Duodenal mucosa (tissue), 2 donors: Measurements from ENCODE around the gene ARHGEF40.

Experiments
- H3K27ac ChIP-seq: one replicate; pipeline ENCODE4 v1.7.0; 2013; ENCODE audit warnings: low read depth, low read length
- H3K27me3 ChIP-seq, 2 donors: one replicate each; pipeline ENCODE4 v1.7.0; 2013; ENCODE audit warnings: low read length in 2 of 2, control low read depth in 1 of 2; ENCODE audit not compliant: insufficient read depth in 2 of 2, control insufficient read depth in 1 of 2
- H3K36me3 ChIP-seq, 2 donors: one replicate each; pipeline ENCODE4 v1.7.0; 2013; ENCODE audit warnings: low read length in 2 of 2, control low read depth in 1 of 2; ENCODE audit not compliant: insufficient read depth in 2 of 2, control insufficient read depth in 1 of 2
- H3K4me1 ChIP-seq, 2 donors: one replicate each; pipeline ENCODE4 v1.7.0; 2013; ENCODE audit warnings: low read length in 2 of 2, control low read depth in 1 of 2; ENCODE audit not compliant: insufficient read depth in 2 of 2, control insufficient read depth in 1 of 2
- H3K4me3 ChIP-seq, 2 donors: one replicate each; pipeline ENCODE4 v1.7.0; 2013; ENCODE audit warnings: low read length in 2 of 2, low read depth in 1 of 2
- H3K9ac ChIP-seq, 2 donors: one replicate each; pipeline ENCODE4 v1.7.0; 2013; ENCODE audit warnings: low read length in 2 of 2, low read depth in 1 of 2
- H3K9me3 ChIP-seq, 2 donors: one replicate each; pipeline ENCODE4 v1.7.0; 2013; ENCODE audit warnings: low read length in 2 of 2, control low read depth in 1 of 2; ENCODE audit not compliant: control insufficient read depth in 1 of 2

ARHGEF40 gene

GRCh38 chr14:21070083-21070609, at the start of gene ARHGEF40:
Gene ARHGEF40 (plus strand): TSS chr14:21070304. CDS start chr14:21070397, 93 bp downstream.
- Histone ChIP-seq H3K27ac (peak within 1 kb of the TSS; percentile 74), H3K9me3 (no peaks in the 10 kb centered on the region), H3K4me3 (peak within 1 kb of the TSS; percentile 81 to 94), H3K9ac (peak within 1 kb of the TSS; percentile 77 to 90), H3K27me3 (peaks cover 0 to 10% of the 10 kb centered on the region in 2 donors), H3K4me1 (peaks cover 29 to 32% of the 10 kb centered on the region in 2 donors), H3K36me3 (peaks cover 0 to 3% of the 10 kb centered on the region in 2 donors)

DNA sequence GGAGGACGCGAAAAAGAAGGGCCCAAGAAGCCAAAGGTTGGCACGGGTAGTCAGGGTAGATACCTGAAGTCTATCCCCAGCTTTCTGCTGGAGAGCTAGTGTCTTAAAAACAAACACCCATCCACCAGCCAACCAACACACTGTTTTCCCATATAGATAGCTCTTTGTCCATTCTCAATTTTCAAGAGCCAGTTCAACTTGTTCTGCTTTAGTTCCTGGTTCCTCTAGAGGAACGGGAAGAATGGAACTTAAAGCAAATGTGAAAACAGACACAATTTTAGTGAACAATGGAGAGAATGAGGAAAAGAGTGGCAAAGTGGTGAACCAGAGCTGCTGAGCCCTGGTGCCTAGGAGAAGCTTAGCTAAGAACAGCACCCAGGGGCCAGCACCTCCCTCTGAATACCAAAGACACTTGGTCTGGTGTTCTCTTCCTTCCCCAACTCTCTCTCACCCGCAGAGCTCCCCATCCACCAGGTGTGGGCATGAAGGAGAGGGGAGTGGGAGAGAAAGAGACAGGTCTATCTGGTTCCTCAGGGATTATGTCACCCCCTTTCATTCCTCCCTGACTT, 49.0 kb upstream of the ARHGEF40 start:
- H3K27ac ChIP-seq = no peak overlapping the region
- no peak overlapping the region for H3K9ac ChIP-seq
- peaks cover 16 to 54% of the 10 kb centered on the region in 2 donors for H3K36me3 ChIP-seq
- no peaks in the 10 kb centered on the region for H3K27me3 ChIP-seq
- no peaks in the 10 kb centered on the region for H3K9me3 ChIP-seq
- peaks cover 19 to 20% of the 10 kb centered on the region in 2 donors for H3K4me1 ChIP-seq
- H3K4me3 ChIP-seq = no peak overlapping the region

DNA sequence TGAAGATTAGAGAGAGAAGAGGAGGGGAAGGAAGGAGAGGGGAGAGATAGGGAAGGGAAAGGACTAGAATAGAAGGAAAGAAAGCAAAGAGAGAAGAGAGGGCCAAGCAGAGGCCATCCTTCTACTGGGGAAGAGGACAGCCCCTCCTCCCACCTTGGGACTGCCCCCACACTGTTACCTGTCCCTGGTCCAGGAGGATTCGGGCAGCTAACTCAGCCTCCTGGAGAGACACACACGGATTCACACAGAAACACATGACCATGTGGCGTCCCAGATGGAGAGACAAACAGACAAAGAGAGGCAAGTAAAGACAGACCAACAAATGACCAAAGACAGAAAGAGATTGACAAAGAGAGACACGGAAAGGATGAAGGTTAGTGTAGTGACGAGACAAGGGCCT, 47.4 kb upstream of the ARHGEF40 start:
- Histone ChIP-seq H3K27ac (no peak overlapping the region), H3K36me3 (peaks cover 16 to 40% of the 10 kb centered on the region in 2 donors), H3K4me1 (peaks cover 19 to 20% of the 10 kb centered on the region in 2 donors), H3K4me3 (peak overlapping the region; percentile 67 to 89), H3K9ac (no peak overlapping the region), H3K9me3 (no peaks in the 10 kb centered on the region), H3K27me3 (no peaks in the 10 kb centered on the region)

- Histone ChIP-seq H3K9ac (peak overlapping the region in 1 of 2 donors; percentile 15), H3K4me3 (peak overlapping the region; percentile 67 to 89), H3K4me1 (peaks cover 19 to 20% of the 10 kb centered on the region in 2 donors)
These were observed 46.9 kb upstream of the ARHGEF40 start for GRCh38 chr14:21023174-21023573.

GRCh38 chr14:21023817-21024584, 46.1 kb upstream of the ARHGEF40 start:
- peak overlapping the region; percentile 13 for H3K27ac ChIP-seq
- H3K4me1 ChIP-seq = peaks cover 19 to 20% of the 10 kb centered on the region in 2 donors
- peaks cover 10 to 28% of the 10 kb centered on the region in 2 donors for H3K36me3 ChIP-seq
- H3K9ac ChIP-seq = peak overlapping the region; percentile 81 to 95
- peak overlapping the region; percentile 67 to 89 for H3K4me3 ChIP-seq
- H3K27me3 ChIP-seq = no peaks in the 10 kb centered on the region
- H3K9me3 ChIP-seq = no peaks in the 10 kb centered on the region

More at GRCh38 chr14:21023174-21023573, 46.9 kb upstream of the ARHGEF40 start:
- H3K36me3 ChIP-seq = peaks cover 16 to 35% of the 10 kb centered on the region in 2 donors
- H3K27ac ChIP-seq = no peak overlapping the region
- H3K9me3 ChIP-seq = no peaks in the 10 kb centered on the region
- no peaks in the 10 kb centered on the region for H3K27me3 ChIP-seq

DNA sequence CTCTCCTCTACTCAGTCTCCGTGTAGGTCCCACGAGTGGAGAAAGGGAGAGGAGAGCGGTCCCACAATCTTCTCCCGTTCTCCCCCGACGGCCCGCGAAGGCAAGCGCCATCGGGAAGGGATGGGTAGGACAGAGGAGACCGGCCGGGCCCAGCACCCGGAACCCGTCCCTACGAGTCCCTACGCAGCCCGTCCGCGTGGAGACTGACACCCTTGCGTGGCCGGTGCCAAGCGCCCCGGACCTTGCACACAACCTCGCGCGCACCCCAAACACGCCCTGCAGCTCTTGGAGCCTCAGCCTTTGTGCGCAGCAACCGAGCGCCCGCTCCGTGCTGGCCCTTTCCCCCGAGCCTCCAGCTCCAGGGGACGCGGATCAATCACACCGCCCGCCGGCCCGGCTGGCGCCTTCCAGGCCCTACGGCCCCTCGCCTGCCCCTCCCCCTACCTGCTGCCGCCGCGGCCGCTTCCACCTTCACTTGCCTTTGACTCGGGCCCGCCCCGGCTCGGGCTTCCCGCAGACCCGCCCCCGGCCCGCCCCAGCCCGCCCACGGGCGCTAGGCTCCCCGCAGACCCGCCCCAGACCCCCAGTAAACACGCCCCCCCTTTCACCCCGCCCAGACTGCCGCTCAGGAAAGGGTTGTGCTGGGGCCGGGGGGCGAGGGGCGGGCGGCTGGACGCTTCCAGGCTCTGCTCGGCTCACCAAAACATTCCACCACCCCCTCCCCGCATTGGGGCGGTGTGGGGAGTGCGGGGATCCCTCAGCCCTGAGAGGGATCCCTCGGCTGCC, 45.3 kb upstream of the ARHGEF40 start, which contains the start of gene NDRG2:
Gene NDRG2, minus strand, starts transcription at position 477 of the 786 bp plus-strand sequence. CDS start 1,746 bp downstream, outside the sequence.
- Histone ChIP-seq H3K36me3 (peaks cover 5 to 22% of the 10 kb centered on the region in 2 donors), H3K4me3 (peak within 1 kb of the TSS; percentile 82 to 89), H3K9ac (peak within 1 kb of the TSS; percentile 81 to 95), H3K4me1 (peaks cover 19 to 20% of the 10 kb centered on the region in 2 donors), H3K27me3 (no peaks in the 10 kb centered on the region), H3K9me3 (no peaks in the 10 kb centered on the region), H3K27ac (peak within 1 kb of the TSS; percentile 50)

GRCh38 chr14:21025371-21026273, 44.5 kb upstream of the ARHGEF40 start:
- peaks cover 0 to 16% of the 10 kb centered on the region in 2 donors for H3K36me3 ChIP-seq
- no peaks in the 10 kb centered on the region for H3K9me3 ChIP-seq
- peak overlapping the region; percentile 50 for H3K27ac ChIP-seq
- H3K27me3 ChIP-seq = no peaks in the 10 kb centered on the region
- H3K4me3 ChIP-seq = peak overlapping the region; percentile 82 to 89
- H3K4me1 ChIP-seq = peaks cover 19 to 20% of the 10 kb centered on the region in 2 donors
- H3K9ac ChIP-seq = peak overlapping the region; percentile 66 to 69

DNA sequence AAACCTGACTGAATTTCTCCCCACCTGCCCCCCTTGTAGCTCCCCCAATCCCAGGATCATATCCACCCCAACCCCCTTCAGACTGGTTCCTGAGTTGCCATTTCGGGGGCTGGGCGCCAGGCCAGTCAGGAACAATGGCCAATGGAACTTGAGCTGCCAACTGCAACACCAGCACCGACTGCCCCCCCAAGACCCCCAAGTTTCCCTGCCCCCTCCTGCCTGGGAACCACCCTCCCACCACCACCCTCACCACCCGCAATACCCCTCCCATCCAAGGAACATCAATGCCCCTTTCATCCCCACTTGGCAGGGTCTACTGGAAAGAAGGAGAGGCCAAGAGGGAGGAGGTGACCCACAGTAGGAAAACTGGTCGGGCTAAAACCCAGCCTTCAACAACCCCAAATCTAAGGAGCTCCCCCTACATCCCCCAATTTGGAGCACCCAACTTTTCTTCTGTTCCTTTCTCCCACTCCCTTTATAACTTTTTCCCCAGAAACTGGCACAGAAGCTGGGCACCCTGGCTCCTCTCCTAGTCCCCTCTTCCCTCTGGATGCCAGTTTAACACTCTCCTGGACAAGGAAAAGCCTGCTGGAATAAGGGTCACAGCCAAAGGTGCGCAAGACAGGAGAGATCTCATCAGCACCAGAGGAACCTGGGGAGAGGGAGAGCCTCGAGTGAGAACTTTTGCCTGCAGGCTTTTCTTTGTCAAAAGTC, 43.7 kb upstream of the ARHGEF40 start:
- Histone ChIP-seq H3K27me3 (no peaks in the 10 kb centered on the region), H3K9ac (no peak overlapping the region)

More for the DNA sequence above, 43.7 kb upstream of the ARHGEF40 start:
- H3K9me3 ChIP-seq = no peaks in the 10 kb centered on the region
- H3K27ac ChIP-seq = no peak overlapping the region
- H3K4me3 ChIP-seq = no peak overlapping the region
- peaks cover 19 to 20% of the 10 kb centered on the region in 2 donors for H3K4me1 ChIP-seq
- H3K36me3 ChIP-seq = peaks cover 0 to 8% of the 10 kb centered on the region in 2 donors
